ENCODE results near the gene SLC16A4.

GRCh38 chr1:110321045-110321444, 69.8 kb downstream of the SLC16A4 start:
- TF ChIP-seq POLR2A (IDR thresholded peaks at IDR 0.05) (no peak), CTCF (IDR thresholded peaks at IDR 0.05) (no peak), POLR2AphosphoS5 (IDR thresholded peaks at IDR 0.05) (no peak), EP300 (IDR thresholded peaks at IDR 0.05) (no peak)

Data from stomach (tissue), 4 donors.